Neuronal stem cell (in vitro differentiated cells): ENCODE results near the gene SLC15A4.

Source experiments
- DNase-seq: peaks from one replicate; pipeline ENCODE4 v3.0.0-alpha.2; 2013; ENCODE audit warnings: low spot score
- H2AFZ ChIP-seq: one replicate; pipeline ENCODE4 v1.6.1; 2013; ENCODE audit warnings: mild to moderate bottlenecking, low read length, inconsistent platforms
- H2AK5ac ChIP-seq: 2 replicates; pipeline ENCODE4 v1.6.1; 2013; ENCODE audit warnings: low read depth, mild to moderate bottlenecking, inconsistent platforms, low read length, moderate library complexity, mixed read lengths
- H2BK120ac ChIP-seq: 2 replicates; pipeline ENCODE4 v1.6.1; 2013; ENCODE audit warnings: low read depth, mild to moderate bottlenecking, inconsistent platforms, low read length, moderate library complexity, mixed read lengths
- H2BK12ac ChIP-seq: one replicate; pipeline ENCODE4 v1.6.1; 2013; ENCODE audit warnings: low read length, inconsistent platforms
- H2BK15ac ChIP-seq: 2 replicates; pipeline ENCODE4 v1.6.1; 2013; ENCODE audit warnings: mild to moderate bottlenecking, low read length, inconsistent platforms, mixed read lengths
- H2BK5ac ChIP-seq: one replicate; pipeline ENCODE4 v1.6.1; 2013; ENCODE audit warnings: inconsistent platforms, mild to moderate bottlenecking, low read length, moderate library complexity
- H3K14ac ChIP-seq: one replicate; pipeline ENCODE4 v1.6.1; 2013; ENCODE audit warnings: low read length, inconsistent platforms
- H3K18ac ChIP-seq: 2 replicates; pipeline ENCODE4 v1.6.1; 2013; ENCODE audit warnings: low read length, inconsistent platforms
- H3K23ac ChIP-seq: 2 replicates; pipeline ENCODE4 v1.6.1; 2013; ENCODE audit warnings: low read depth, mild to moderate bottlenecking, mixed read lengths, low read length, inconsistent platforms; ENCODE audit not compliant: poor library complexity
- H3K27ac ChIP-seq: replicated peaks from 3 replicates; pipeline ENCODE4 v1.5.1; 2013; ENCODE audit warnings: low read length, inconsistent platforms
- H3K27me3 ChIP-seq, 3 experiments: 2 replicates each; pipeline ENCODE4 v1.6.1; 2013; ENCODE audit warnings: low read length in 3 of 3, mild to moderate bottlenecking in 2 of 3, inconsistent platforms in 1 of 3, low read depth in 1 of 3, mixed read lengths in 1 of 3, moderate library complexity in 1 of 3; ENCODE audit not compliant: control insufficient read depth in 3 of 3, insufficient read depth in 3 of 3
- H3K36me3 ChIP-seq, 2 donors: replicated peaks in 1 of 2; 2 replicates each; pipeline ENCODE4 v1.6.1; 2013; ENCODE audit warnings: low read length in 2 of 2; ENCODE audit not compliant: control insufficient read depth in 2 of 2, insufficient read depth in 2 of 2
- H3K4ac ChIP-seq: 2 replicates; pipeline ENCODE4 v1.6.1; 2013; ENCODE audit warnings: inconsistent platforms, mild to moderate bottlenecking, low read length, moderate library complexity
- H3K4me1 ChIP-seq, 2 donors: 1 replicate in 1 of 2; 2 replicates in 1 of 2; pipeline ENCODE4 v1.6.1; 2013; ENCODE audit warnings: low read length in 2 of 2, low read depth in 1 of 2; ENCODE audit not compliant: control insufficient read depth in 2 of 2, insufficient read depth in 1 of 2
- H3K4me2 ChIP-seq: one replicate; pipeline ENCODE4 v1.6.1; 2013; ENCODE audit warnings: mild to moderate bottlenecking, low read length, inconsistent platforms; ENCODE audit not compliant: insufficient read depth, poor library complexity, severe bottlenecking
- H3K4me3 ChIP-seq, 2 donors: 2 replicates each; pipeline ENCODE4 v1.5.1; 2013; ENCODE audit warnings: low read length in 2 of 2, mild to moderate bottlenecking in 2 of 2, inconsistent platforms in 1 of 2, moderate library complexity in 1 of 2
- H3K79me1 ChIP-seq: one replicate; pipeline ENCODE4 v1.6.1; 2013; ENCODE audit warnings: low read depth, mild to moderate bottlenecking, inconsistent platforms, low read length, moderate library complexity
- H3K9ac ChIP-seq: one replicate; pipeline ENCODE4 v1.6.1; 2013; ENCODE audit warnings: mild to moderate bottlenecking, low read depth, low read length, inconsistent platforms; ENCODE audit not compliant: poor library complexity
- H3K9me3 ChIP-seq, 2 donors: replicated peaks in 1 of 2; 2 replicates each; pipeline versions ENCODE3 to v1.6.1; 2013; ENCODE audit warnings: low read length in 2 of 2, mild to moderate bottlenecking in 2 of 2, inconsistent platforms in 1 of 2, low read depth in 1 of 2, mixed read lengths in 1 of 2, moderate library complexity in 1 of 2; ENCODE audit not compliant: control insufficient read depth in 2 of 2, insufficient read depth in 1 of 2
- H4K8ac ChIP-seq: one replicate; pipeline ENCODE4 v1.6.1; 2013; ENCODE audit warnings: low read depth, mild to moderate bottlenecking, inconsistent platforms, low read length, moderate library complexity
- H4K91ac ChIP-seq: one replicate; pipeline ENCODE4 v1.6.1; 2013; ENCODE audit warnings: low read length, low read depth, mild to moderate bottlenecking, inconsistent platforms; ENCODE audit not compliant: poor library complexity
- WGBS, 2 donors: extraction: QIAGEN DNeasy Blood & Tissue Kit; methylation state at CpG; one replicate each; pipeline ENCODE4 v1.1.7; 2013; ENCODE audit warnings: missing lambda C conversion rate in 2 of 2, mixed read lengths in 1 of 2; ENCODE audit not compliant: insufficient read length in 2 of 2, insufficient replicate concordance in 1 of 2; ENCODE audit errors: extremely low coverage in 2 of 2; 5-methylcytosine and 5-hydroxymethylcytosine counted together

Gene SLC15A4

DNA sequence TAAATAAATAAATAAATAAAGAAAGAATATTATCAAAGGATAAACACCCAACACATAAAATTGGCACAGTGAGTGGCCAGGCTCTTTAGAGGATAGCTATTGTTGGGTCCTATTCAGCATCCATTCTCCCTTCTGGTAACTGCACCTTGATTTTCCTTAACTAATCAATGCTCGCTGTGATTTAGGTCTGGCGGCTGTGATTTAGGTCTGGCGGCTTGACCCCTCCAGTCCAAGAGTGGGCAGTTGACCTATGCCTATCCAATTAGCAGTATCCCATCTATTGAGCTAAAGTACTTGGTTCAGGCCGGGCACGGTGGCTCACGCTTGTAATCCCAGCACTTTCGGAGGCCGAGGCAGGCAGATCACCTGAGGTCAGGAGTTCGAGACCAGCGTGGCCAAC lies 9.7 kb upstream of the SLC15A4 start:
- Histone ChIP-seq H4K91ac (no peak overlapping the region), H3K14ac (no peak overlapping the region), H3K27me3 (no peaks in the 10 kb centered on the region), H3K18ac (no peak overlapping the region), H3K36me3 (no peaks in the 10 kb centered on the region), H2AFZ (no peak overlapping the region), H4K8ac (no peak overlapping the region), H3K27ac (no peak overlapping the region), H3K23ac (no peak overlapping the region), H3K4me1 (no peaks in the 10 kb centered on the region), H3K4me3 (no peak overlapping the region), H2BK5ac (no peak overlapping the region), H3K79me1 (no peaks in the 10 kb centered on the region), H2BK12ac (no peak overlapping the region), H3K4me2 (no peak overlapping the region), H2BK120ac (no peak overlapping the region), H3K4ac (no peak overlapping the region), H3K9me3 (no peaks in the 10 kb centered on the region), H2BK15ac (no peak overlapping the region), H2AK5ac (no peak overlapping the region), H3K9ac (no peak overlapping the region)
- WGBS, 2 donors: no CpG with 5 or more reads among the region's 10 CpGs
- no peak for DNase-seq

DNA sequence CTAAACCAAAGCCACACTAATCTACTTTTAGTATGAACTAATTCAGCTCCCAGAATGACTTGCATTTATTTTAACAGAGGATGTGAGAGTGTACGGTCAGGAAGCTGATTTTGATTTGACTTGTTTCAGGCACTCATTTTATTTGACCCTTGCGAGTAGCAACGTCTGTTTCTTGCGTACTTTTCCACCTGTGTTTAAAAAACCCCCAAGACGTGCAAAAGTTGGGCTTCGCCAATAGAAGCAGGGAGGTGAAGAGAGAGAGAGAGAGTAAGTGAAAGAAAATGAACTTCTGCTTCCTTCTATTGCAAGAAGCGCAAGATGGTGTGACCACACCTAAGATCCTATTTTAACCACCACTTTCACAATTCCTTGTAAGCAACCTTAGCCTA lies 6.7 kb upstream of the SLC15A4 start:
- Histone ChIP-seq H3K4me3 (no peak overlapping the region), H4K8ac (no peak overlapping the region), H3K79me1 (no peaks in the 10 kb centered on the region), H4K91ac (no peak overlapping the region), H2BK120ac (no peak overlapping the region), H3K4me2 (no peak overlapping the region), H2BK15ac (no peak overlapping the region), H3K9me3 (no peaks in the 10 kb centered on the region), H3K36me3 (no peaks in the 10 kb centered on the region), H3K23ac (no peak overlapping the region), H3K14ac (no peak overlapping the region), H3K9ac (no peak overlapping the region), H3K4me1 (no peaks in the 10 kb centered on the region), H3K27ac (no peak overlapping the region), H3K18ac (no peak overlapping the region), H3K4ac (no peak overlapping the region), H3K27me3 (no peaks in the 10 kb centered on the region), H2BK12ac (no peak overlapping the region), H2BK5ac (no peak overlapping the region), H2AK5ac (no peak overlapping the region), H2AFZ (no peak overlapping the region)
- no peak for DNase-seq
- no CpG with 5 or more reads among the region's 7 CpGs for WGBS, 2 donors

DNA sequence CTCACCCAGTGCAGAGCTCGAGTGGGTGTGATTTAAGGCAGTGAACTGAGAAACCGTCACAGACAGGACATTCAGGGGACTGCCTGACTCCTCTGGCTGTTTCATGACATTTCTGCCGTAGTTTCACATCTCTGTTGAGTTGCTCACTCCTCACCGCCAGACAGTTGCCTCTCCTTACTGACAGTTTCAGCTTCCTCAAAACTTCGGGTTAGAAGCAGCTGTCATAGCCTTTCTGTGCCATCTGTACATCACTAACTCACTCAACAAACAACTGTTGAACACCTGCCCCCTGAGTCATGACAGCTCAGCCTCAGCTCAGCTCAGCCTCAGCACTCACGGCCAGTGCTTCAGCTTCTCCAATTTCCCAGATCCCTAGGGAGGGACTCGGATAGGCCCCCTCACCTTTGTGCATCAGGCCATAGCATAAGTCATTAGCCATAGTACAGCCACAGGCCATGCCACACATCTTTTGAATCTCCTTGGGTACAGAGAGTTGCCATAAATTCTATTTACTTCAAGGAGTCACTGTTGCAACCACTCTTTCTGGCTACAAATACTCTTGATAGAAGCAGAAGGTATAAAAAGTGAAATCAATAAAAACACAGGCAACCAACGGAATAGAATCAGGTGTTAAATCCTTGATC lies 6.2 kb upstream of the SLC15A4 start:
- Histone ChIP-seq H3K23ac (no peak overlapping the region), H3K14ac (no peak overlapping the region), H4K91ac (no peak overlapping the region), H3K4me1 (no peaks in the 10 kb centered on the region), H3K36me3 (no peaks in the 10 kb centered on the region), H2AFZ (no peak overlapping the region), H2AK5ac (no peak overlapping the region), H2BK12ac (no peak overlapping the region), H3K9me3 (no peaks in the 10 kb centered on the region), H3K9ac (no peak overlapping the region), H2BK5ac (no peak overlapping the region), H3K27ac (no peak overlapping the region), H2BK120ac (no peak overlapping the region), H3K79me1 (no peaks in the 10 kb centered on the region), H3K18ac (no peak overlapping the region), H3K4ac (no peak overlapping the region), H3K4me2 (no peak overlapping the region), H2BK15ac (no peak overlapping the region), H3K27me3 (no peaks in the 10 kb centered on the region), H3K4me3 (no peak overlapping the region), H4K8ac (no peak overlapping the region)
- WGBS, 2 donors: no CpG with 5 or more reads among the region's 8 CpGs
- DNase-seq: no peak

DNA sequence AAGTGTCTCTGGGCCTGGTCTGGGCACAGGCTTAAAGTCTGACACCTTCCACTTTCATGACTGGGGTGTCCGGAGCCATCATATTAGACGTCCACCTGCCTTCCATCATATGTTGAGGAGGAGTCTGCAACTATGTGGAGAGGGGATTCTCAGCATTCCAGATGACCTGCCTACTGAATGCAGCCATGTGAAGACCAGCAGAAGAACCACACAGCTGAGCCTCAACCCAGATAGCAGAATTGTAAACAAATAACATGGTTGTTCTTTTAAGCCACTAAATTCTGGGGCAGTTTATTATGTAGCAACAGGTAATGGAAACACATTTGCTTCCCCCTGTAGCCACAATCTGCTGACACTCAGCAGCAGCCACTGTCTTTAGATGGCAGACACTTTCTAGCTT lies 4.0 kb upstream of the SLC15A4 start:
- H3K79me1 ChIP-seq: peaks cover 5% of the 10 kb centered on the region
- H2BK5ac ChIP-seq: no peak overlapping the region
- no peaks in the 10 kb centered on the region for H3K36me3 ChIP-seq
- H2BK12ac ChIP-seq: no peak overlapping the region
- H4K91ac ChIP-seq: no peak overlapping the region
- H3K27ac ChIP-seq: no peak overlapping the region
- no peak for DNase-seq
- H3K4me2 ChIP-seq: no peak overlapping the region
- no peak overlapping the region for H2BK120ac ChIP-seq
- no peaks in the 10 kb centered on the region for H3K27me3 ChIP-seq
- H2BK15ac ChIP-seq: no peak overlapping the region
- peaks cover 0 to 7% of the 10 kb centered on the region in 2 donors for H3K4me1 ChIP-seq
- no peak overlapping the region for H3K4me3 ChIP-seq
- no peak overlapping the region for H2AK5ac ChIP-seq
- no peak overlapping the region for H3K14ac ChIP-seq
- H3K18ac ChIP-seq: no peak overlapping the region
- no peak overlapping the region for H3K23ac ChIP-seq
- H4K8ac ChIP-seq: no peak overlapping the region
- H2AFZ ChIP-seq: no peak overlapping the region
- H3K4ac ChIP-seq: no peak overlapping the region
- H3K9ac ChIP-seq: no peak overlapping the region
- WGBS, 2 donors: no CpG with 5 or more reads among the region's 2 CpGs
- H3K9me3 ChIP-seq: no peaks in the 10 kb centered on the region
